Brain microvascular endothelial cell (primary cell): ENCODE measurements around the gene C1QC.
A peak's percentile ranks its signal among the peaks of the same experiment; 100 is the strongest.

Source experiments
- DNase-seq: peaks from one replicate; pipeline ENCODE4 v3.0.0-alpha.2; 2020
- H3K27ac ChIP-seq: fragments of 250-450 bp; sonication (Bioruptor Pico); 2 replicates; pipeline ENCODE4 v1.5.1; 2020; ENCODE audit warnings: mild to moderate bottlenecking, moderate library complexity
- H3K27me3 ChIP-seq: fragments of 250-450 bp; sonication (Bioruptor Pico); replicated peaks from 2 replicates; pipeline ENCODE4 v1.5.1; 2020; ENCODE audit warnings: mild to moderate bottlenecking
- H3K36me3 ChIP-seq: fragments of 250-450 bp; sonication (Bioruptor Pico); replicated peaks from 2 replicates; pipeline ENCODE4 v1.5.1; 2020; ENCODE audit warnings: mild to moderate bottlenecking
- H3K4me3 ChIP-seq: 2 replicates; pipeline ENCODE4 v1.5.1; 2011; ENCODE audit warnings: low read depth, mild to moderate bottlenecking, control low read depth, low read length, moderate library complexity
- in situ Hi-C: cut with HindIII; loops from 2 replicates; pipeline ENCODE4 v1.10.0; 2017; ENCODE audit warnings: low sequenced_read_pairs, low pct_ligation_motif_present
- TF ChIP-seq, protein P1 (sequence below): IDR thresholded peaks from 2 replicates; pipeline ENCODE4 v1.5.1; 2011; ENCODE audit warnings: low read depth, mild to moderate bottlenecking, moderate library complexity, low read length, control low read depth, inconsistent platforms; ENCODE audit errors: missing control alignments

The C1QC gene

DNA sequence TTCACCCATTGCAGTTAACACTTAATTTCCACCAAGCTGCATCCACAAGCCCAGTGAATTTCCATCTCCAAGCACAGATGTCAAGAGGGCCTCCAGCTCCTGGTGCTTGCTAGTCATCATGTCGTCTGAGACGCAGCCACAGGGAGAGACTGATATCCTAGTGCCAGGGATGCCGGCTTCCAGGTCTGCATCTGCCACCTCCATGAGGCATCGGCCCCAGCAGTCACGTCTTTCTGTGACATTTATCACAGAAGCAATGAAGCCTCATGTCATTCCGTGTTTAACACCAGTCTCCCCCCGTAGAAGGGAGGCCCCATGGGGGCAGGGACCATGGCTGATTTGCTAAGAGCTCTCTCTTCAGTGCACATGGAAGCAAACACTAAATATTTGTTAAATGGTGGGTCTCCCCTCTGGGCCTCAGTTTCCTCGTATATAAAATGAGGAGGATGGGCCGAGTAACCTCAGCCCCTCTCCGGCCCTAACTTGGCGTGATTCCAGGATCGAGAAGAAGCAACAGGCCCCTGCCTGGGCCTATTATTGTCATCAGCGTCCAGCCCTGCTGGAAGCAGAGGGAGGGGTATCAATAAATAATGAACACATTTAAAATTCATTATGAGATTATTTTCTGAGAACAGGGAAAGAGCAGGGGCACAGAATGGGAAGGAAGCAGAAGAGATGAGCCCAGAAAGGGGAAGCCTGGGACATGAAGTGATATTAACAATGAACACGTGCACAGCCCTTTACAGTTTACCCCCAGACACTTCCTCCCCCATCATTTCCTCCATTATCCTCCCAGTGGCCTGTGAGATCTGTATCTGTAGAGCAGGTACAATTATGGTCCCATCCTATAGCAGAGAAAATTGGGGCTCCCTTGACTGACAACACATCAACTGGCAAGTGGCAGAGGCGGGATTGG lies 8.8 kb downstream of the C1QC start:
- H3K27me3 ChIP-seq = peaks cover 24% of the 10 kb centered on the region
- no peak overlapping the region for H3K27ac ChIP-seq
- DNase-seq = no peak
- no peaks in the 10 kb centered on the region for H3K36me3 ChIP-seq
- in situ Hi-C loops = no loop called here
- no peak overlapping the region for H3K4me3 ChIP-seq
- TF ChIP-seq, protein P1, sequence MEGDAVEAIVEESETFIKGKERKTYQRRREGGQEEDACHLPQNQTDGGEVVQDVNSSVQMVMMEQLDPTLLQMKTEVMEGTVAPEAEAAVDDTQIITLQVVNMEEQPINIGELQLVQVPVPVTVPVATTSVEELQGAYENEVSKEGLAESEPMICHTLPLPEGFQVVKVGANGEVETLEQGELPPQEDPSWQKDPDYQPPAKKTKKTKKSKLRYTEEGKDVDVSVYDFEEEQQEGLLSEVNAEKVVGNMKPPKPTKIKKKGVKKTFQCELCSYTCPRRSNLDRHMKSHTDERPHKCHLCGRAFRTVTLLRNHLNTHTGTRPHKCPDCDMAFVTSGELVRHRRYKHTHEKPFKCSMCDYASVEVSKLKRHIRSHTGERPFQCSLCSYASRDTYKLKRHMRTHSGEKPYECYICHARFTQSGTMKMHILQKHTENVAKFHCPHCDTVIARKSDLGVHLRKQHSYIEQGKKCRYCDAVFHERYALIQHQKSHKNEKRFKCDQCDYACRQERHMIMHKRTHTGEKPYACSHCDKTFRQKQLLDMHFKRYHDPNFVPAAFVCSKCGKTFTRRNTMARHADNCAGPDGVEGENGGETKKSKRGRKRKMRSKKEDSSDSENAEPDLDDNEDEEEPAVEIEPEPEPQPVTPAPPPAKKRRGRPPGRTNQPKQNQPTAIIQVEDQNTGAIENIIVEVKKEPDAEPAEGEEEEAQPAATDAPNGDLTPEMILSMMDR = no peak

DNA sequence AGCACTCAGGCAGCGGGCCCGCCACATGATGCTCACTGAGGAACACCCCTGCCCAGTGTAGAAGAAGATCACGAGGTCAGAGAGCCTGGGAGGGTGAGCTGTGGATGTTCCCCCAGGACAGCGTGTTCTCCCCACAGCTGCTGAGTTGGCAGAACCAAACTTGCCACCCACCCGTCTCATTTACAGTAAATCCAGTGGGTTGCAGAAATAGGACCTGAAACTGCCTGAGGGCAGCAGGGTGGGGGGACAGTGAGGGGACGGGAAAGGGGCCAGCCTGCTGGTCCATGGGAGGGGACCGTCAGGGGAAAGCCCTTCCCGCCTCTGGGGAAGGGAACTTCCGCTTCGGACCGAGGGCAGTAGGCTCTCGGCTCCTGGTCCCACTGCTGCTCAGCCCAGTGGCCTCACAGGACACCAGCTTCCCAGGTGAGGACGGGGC lies 9.5 kb downstream of the C1QC start, which contains the start of gene C1QB:
Gene C1QB (plus strand): TSS at position 356 of the 436 bp plus-strand sequence. CDS start 6,227 bp downstream, outside the sequence.
- Histone ChIP-seq H3K27ac (no peak within 1 kb of the TSS), H3K36me3 (no peaks in the 10 kb centered on the region), H3K27me3 (peaks cover 24% of the 10 kb centered on the region), H3K4me3 (no peak within 1 kb of the TSS)
- TF ChIP-seq, protein P1 = no peak
- in situ Hi-C loops = no loop called here
- no peak for DNase-seq

DNA sequence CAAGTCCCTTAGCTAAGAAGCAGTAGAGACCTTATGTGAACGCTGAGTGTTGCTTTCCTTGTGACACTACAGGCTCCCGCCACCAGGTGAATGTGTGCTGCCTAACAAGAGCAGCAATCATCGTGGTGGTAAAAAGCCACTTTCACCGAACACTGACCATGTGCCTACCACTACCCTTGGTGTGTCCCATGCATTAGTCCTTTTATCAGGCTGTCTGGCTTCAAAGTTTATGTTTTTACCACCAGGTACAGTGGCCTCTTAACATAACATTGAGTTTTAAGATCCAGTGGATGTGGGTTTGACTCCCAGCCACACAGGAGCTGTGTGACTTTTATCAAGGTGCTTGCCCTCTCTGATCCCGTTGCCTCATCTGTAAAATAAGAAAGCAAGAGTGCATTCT lies 11.3 kb downstream of the C1QC start:
- H3K36me3 ChIP-seq = no peaks in the 10 kb centered on the region
- in situ Hi-C loops = no loop called here
- no peak for DNase-seq
- H3K27me3 ChIP-seq = peaks cover 24% of the 10 kb centered on the region
- no peak overlapping the region for H3K27ac ChIP-seq
- TF ChIP-seq, protein P1 = peak; percentile 47
- H3K4me3 ChIP-seq = no peak overlapping the region

DNA sequence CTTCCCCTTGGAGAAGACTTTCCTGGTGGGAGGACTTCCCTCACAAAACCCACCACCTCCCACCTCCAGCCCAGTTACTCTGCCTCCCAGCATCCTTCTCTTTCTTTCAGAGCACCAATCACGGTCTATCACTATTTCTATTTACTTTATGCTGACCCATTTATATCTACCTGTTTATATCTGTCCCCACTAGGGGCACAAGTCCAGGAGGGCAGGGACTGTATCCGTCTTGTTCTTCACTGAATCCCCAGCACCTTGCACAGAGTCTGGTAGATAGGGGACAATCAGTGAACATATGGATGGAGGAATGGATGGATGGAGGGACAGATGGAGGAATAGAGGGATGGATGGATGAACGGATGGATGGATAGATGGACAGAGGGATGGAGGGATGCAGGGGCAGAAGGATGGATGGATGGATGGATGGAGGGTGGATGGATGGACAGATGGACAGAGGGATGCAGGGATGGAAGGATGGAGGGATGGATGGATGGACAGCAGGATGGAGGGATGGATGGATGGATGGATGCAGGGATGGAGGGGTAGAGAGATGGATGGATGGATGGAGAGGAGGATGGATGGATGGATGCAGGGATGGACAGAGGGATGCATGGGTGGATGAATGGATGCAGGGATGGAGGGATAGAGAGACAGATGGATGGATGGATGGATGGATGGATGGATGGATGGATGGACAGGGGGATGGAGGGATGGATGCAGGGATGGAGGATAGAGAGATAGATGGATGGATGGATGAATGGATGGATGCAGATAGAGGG lies 15.1 kb downstream of the C1QC start:
- in situ Hi-C loops = no loop called here
- DNase-seq = no peak
- Histone ChIP-seq H3K27ac (no peak overlapping the region), H3K27me3 (peaks cover 18% of the 10 kb centered on the region), H3K4me3 (no peak overlapping the region), H3K36me3 (no peaks in the 10 kb centered on the region)
- TF ChIP-seq, protein P1 = peak; percentile 39

DNA sequence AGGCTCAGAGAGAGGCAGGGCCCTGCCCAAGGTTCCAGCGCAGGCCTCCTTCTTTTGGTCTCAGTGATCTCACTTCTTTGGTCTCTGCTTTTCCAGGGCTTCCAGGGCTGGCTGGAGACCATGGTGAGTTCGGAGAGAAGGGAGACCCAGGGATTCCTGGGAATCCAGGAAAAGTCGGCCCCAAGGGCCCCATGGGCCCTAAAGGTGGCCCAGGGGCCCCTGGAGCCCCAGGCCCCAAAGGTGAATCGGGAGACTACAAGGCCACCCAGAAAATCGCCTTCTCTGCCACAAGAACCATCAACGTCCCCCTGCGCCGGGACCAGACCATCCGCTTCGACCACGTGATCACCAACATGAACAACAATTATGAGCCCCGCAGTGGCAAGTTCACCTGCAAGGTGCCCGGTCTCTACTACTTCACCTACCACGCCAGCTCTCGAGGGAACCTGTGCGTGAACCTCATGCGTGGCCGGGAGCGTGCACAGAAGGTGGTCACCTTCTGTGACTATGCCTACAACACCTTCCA lies 17.3 kb downstream of the C1QC start:
- Histone ChIP-seq H3K27ac (no peak overlapping the region), H3K36me3 (no peaks in the 10 kb centered on the region), H3K27me3 (peaks cover 3% of the 10 kb centered on the region), H3K4me3 (no peak overlapping the region)
- DNase-seq = no peak
- in situ Hi-C loops = no loop called here
- TF ChIP-seq, protein P1 = no peak
